Subcutaneous adipose tissue (tissue), 4 donors: ENCODE data around the gene BASP1. TPM values are rescaled to one million over a fixed set of nuclear protein-coding genes. Genes with fewer than 3 reads are reported as not detected.

Source experiments
- total RNA-seq, 4 donors: library from RNA; depleted of rRNA; stranded (reverse); fragments of >200 nt; gene quantifications; one replicate each; pipeline ENCODE4 v1.1.0, GENCODE V29; 2016
- TF ChIP-seq, protein P1 (sequence below): fragments of 450-650 bp; IDR thresholded peaks from one replicate; pipeline ENCODE4 v1.5.1; 2016; ENCODE audit warnings: low read depth, mild to moderate bottlenecking, control low read depth, antibody characterized with exemption, moderate library complexity

Gene BASP1, protein sequence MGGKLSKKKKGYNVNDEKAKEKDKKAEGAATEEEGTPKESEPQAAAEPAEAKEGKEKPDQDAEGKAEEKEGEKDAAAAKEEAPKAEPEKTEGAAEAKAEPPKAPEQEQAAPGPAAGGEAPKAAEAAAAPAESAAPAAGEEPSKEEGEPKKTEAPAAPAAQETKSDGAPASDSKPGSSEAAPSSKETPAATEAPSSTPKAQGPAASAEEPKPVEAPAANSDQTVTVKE
- 10 to 100 TPM; 15.3 to 80.7 (median 33.5) TPM for total RNA-seq

DNA sequence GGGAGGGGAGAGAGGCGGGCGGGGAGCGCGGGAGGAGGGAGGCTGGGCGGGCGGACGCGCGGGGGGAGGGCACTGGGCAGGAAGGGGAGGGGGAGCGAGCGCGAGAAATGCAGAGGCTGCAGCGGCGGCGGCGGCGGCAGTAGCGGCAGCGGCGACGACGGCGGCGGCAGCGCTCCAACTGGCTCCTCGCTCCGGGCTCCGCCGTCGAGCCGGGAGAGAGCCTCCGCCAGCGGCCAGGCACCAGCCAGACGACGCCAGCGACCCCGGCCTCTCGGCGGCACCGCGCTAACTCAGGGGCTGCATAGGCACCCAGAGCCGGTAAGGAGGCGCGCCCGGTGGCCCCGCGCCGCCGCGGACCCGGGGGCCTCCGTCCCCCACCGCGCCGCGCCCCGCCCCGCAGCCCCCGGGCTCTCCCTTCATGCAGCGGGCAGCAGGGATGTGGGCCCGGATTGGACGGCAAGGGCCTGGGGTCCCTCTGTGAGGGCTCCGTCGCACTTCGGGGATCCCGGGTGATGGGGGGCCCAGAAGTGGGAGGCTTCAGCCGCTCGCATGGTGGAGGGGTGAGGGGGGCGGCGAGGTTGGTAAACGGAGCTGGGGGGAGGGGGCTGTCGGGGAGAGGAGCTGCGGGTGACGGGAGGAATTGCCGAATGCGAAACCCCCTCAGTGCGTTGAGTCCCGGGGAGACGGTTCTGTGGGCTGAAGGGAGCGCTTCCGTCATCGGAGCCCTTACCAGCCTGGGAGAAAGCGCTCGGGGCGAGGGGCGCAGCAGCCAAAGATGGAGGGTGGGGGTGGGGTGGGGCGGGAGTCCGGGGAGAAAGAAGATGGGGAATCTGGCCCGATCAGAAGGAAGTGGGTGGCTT is at the start of gene BASP1:
Gene BASP1, plus strand, starts transcription at position 139 of the 860 bp plus-strand sequence. CDS start 57,586 bp downstream, outside the sequence.
- TF ChIP-seq, protein P1, sequence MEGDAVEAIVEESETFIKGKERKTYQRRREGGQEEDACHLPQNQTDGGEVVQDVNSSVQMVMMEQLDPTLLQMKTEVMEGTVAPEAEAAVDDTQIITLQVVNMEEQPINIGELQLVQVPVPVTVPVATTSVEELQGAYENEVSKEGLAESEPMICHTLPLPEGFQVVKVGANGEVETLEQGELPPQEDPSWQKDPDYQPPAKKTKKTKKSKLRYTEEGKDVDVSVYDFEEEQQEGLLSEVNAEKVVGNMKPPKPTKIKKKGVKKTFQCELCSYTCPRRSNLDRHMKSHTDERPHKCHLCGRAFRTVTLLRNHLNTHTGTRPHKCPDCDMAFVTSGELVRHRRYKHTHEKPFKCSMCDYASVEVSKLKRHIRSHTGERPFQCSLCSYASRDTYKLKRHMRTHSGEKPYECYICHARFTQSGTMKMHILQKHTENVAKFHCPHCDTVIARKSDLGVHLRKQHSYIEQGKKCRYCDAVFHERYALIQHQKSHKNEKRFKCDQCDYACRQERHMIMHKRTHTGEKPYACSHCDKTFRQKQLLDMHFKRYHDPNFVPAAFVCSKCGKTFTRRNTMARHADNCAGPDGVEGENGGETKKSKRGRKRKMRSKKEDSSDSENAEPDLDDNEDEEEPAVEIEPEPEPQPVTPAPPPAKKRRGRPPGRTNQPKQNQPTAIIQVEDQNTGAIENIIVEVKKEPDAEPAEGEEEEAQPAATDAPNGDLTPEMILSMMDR, result no peak

DNA sequence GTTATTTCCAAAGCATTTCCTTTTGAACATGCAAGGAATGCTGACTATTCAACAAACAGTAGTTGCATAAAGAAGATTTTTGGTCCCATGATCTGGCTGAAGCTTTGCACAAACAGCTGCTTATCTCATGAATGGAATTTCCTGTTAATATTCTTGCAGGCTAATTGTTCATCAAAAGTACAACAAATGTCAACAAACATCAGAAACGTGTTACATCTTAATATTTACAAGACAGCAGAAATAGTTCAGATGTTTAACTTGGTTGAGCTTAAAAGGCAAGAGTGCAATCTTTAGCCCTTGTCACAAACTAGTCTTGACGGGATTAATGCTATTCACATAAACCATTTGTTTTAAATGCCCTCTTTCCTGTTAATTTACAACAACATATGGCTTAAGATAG is 47.9 kb upstream of the BASP1 start:
- TF ChIP-seq, protein P1, result no peak

DNA sequence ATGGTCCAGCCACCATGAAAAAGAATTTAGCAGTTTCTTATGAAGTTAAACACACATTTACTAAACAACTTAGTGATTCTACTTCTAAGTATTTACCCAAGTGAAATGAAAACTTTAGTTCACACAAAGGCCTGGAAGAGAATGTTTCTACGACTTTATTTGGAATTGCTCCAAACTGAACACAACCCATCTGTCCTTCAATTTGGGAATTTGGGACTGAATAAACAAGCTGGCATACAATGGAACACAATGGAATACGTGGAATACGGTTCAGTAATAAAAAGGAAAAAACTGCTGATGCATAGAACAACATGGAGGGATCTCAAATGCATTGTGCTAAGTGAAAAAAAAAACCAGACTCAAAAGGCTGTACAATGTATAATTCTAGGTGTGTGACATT is 44.6 kb upstream of the BASP1 start:
- TF ChIP-seq, protein P1, result no peak

DNA sequence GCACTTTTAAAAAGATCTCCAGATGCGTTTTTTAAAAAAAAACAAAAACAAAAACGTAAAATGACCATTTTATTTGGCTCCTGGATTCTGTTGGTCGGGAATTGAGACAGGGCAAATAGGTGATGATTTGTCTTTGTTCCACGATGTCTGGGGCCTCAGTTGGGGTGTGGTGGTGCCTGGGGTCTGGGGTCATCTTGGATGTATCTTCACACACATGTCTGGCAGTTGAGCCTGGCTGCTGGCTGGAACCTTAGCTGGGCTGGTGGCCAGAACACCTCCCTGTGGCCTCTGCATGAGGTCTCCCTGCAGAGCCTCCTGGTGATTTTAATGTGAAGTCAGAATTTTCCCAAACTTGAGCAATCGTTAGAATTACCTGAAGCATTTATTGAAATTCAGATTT is 42.5 kb upstream of the BASP1 start:
- TF ChIP-seq, protein P1, result no peak

DNA sequence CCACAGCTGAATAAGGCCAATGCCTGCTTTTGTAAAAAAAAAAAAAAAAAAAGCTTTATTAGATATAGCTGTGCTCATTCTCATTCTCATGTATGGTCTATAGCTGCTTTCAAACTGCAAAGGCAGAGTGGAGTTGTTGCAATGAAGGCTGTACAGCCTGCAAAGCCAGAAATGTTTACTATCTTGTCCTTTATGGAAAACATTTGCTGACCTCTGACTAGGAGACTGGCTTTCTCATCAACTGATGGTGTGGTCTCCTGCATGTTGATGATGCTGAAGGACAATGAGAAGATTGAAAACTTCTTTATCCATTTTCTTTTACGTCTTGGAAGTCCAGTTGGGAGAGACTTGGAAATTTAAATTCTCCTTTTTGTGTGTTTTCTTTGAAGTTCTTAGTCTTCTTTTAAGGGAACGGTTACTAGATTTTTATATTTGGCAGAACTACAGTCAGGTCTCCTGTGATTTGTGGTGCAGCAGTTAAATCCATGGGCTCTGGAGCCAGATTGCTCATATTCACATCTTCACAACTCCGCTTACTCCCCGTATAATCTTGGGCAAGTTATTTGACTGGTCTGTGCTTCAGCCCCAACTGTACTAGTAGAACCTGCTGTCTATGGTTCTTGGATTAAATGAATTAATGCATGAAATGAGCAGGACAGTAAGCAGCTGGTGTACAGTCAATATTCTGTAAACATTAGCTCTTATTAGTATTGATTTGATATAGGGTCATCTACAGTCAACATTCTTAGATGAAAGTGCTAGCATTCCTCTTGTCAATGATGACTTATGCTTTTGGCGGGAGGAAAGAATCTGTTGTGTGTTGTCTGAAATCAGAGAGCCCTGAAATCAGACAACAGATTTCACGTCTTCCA is 39.7 kb upstream of the BASP1 start:
- TF ChIP-seq, protein P1, result no peak

DNA sequence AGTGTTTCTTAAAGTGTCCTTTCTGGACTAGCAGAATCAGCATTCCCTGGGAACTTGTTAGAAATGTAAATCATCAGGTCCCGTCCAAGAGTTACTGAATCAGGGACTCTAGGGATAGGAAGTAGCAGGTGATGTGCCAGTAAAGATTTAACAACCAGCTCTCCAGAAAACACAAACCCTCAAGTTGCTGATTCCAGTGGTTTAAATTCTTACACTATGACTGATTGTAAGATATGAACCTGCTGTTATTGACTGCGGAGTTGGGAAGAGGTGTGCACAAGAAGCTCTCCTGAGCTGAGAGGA is 39.1 kb upstream of the BASP1 start:
- TF ChIP-seq, protein P1, result no peak

DNA sequence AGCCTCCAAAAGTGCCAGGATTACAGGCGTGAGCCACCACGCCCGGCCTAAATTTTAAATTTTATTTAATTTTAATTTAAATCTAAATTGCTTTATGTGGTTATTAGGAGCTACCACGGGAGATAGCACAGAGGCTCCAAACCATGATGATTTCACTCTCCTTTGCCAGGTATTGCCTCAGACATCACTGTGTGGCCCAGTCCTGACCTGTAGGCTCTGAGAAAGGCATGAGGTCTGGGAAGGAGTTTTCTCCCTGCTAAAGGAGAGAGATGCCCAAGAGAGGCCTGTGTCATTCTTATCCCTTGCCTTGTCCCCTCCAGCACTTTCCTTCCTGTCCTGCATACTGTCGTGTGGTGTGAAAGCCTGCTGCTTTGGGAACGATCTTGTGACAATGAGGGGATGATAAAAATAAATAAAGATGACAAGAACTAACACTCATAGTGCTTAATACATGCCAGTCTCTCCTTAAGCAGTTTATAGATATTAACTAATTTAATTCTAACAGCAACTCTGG is 37.0 kb upstream of the BASP1 start:
- TF ChIP-seq, protein P1, result no peak
